Testis (tissue), 3 donors: ENCODE results near the gene ZNF25. TPM values are rescaled to one million over a fixed set of nuclear protein-coding genes. Genes with fewer than 3 reads are reported as not detected.

ENCODE experiments used
- DNase-seq: peaks from one replicate; pipeline ENCODE4 v3.0.0-alpha.2; 2019
- H3K27ac ChIP-seq, 2 donors: fragments of 200-600 bp; sonication (generic); one replicate each; pipeline ENCODE4 v1.5.1; 2019
- H3K27me3 ChIP-seq: fragments of 200-600 bp; sonication (generic); one replicate; pipeline ENCODE4 v1.5.1; 2019
- H3K36me3 ChIP-seq: fragments of 200-600 bp; sonication (generic); one replicate; pipeline ENCODE4 v1.5.1; 2017; ENCODE audit warnings: low read depth; ENCODE audit errors: missing control alignments
- H3K4me1 ChIP-seq: fragments of 200-600 bp; sonication (generic); one replicate; pipeline ENCODE4 v1.5.1; 2019
- H3K4me3 ChIP-seq, 2 donors: fragments of 200-600 bp; sonication (generic); one replicate each; pipeline ENCODE4 v1.5.1; 2017 to 2019
- H3K9me3 ChIP-seq: fragments of 200-600 bp; sonication (generic); one replicate; pipeline ENCODE4 v1.5.1; 2017
- CTCF ChIP-seq, 3 experiments: fragments of 450-650 bp in 2 of 3; fragments of 200-600 bp in 1 of 3; sonication (generic) in 1 of 3; IDR thresholded peaks; one replicate each; pipeline ENCODE4 v1.5.1; 2016 to 2019; ENCODE audit warnings: antibody characterized with exemption in 3 of 3, mild to moderate bottlenecking in 2 of 3, moderate library complexity in 1 of 3
- POLR2A ChIP-seq: fragments of 450-650 bp; IDR thresholded peaks from one replicate; pipeline ENCODE4 v1.6.1; 2017; ENCODE audit warnings: antibody characterized with exemption, mild to moderate bottlenecking, moderate library complexity
- WGBS, 2 donors: methylation state at CpG; one replicate each; pipeline ENCODE4 v1.1.5; 2018; 5-methylcytosine and 5-hydroxymethylcytosine counted together
- intact Hi-C: fragments of 100-400 bp; cut with DNase I; formaldehyde crosslinking; loops from one replicate; pipeline ENCODE4 v1.15.1; 2023; ENCODE audit warnings: low total_unique reads
- polyA plus RNA-seq: library from polyadenylated mRNA; stranded (reverse); fragments of 350-450 nt; fragmentation: Illumina TruSeq; extraction: RNeasy Lipid Tissue Mini Kit (QIAGEN cat#74804); gene quantifications from one replicate; pipeline ENCODE4 v1.2.3, GENCODE V29; 2014; ENCODE audit warnings: low read depth, low replicate concordance; ENCODE audit not compliant: insufficient read depth
- small RNA-seq, 2 donors: library from RNA; depleted of rRNA; stranded (forward); fragments of <200 nt; gene quantifications; one replicate each; pipeline ENCODE3, GENCODE V24; 2016
- total RNA-seq, 2 donors: library from RNA; depleted of rRNA; stranded (reverse); fragments of >200 nt; gene quantifications; one replicate each; pipeline ENCODE4 v1.2.3, GENCODE V29; 2016

The ZNF25 gene
- total and polyA plus RNA-seq, 3 donors from 2014 or later = 9.5 to 12.7 (median 10.5) TPM

GRCh38 chr10:37906382-37906781, 70.1 kb downstream of the ZNF25 start:
- TF ChIP-seq POLR2A (no peak), CTCF (IDR thresholded peaks at IDR 0.05) (no peak)
- H3K27ac ChIP-seq = no peak overlapping the region
- H3K9me3 ChIP-seq = no peaks in the 10 kb centered on the region
- H3K36me3 ChIP-seq = no peaks in the 10 kb centered on the region
- 48 to 50% methylated on average over 2 of the region's 2 CpGs for WGBS, 2 donors
- no peak for DNase-seq
- intact Hi-C loops = no loop called here
- no peaks in the 10 kb centered on the region for H3K4me1 ChIP-seq
- no peaks in the 10 kb centered on the region for H3K27me3 ChIP-seq
- no peak overlapping the region for H3K4me3 ChIP-seq

Small RNA genes within 50 kb of the gene (small RNA-seq; reads per million reads assigned to genes)
- gene RF00019 = 0 reads per million in 2 donors

Other genes with a start within 250 kb of the ZNF25 start
- gene ZNF248, start 119.0 kb downstream of the ZNF25 start, total RNA-seq = 10 to 100 TPM; 24.2 to 25.2 TPM
- gene ZNF248, start 119.0 kb downstream of the ZNF25 start, polyA plus RNA-seq = 13.5 TPM
- 10 to 100 TPM; 17.5 to 17.7 TPM for gene ZNF33A, start 34.0 kb upstream of the ZNF25 start, total RNA-seq
- gene ZNF33A, start 34.0 kb upstream of the ZNF25 start, polyA plus RNA-seq = 9.2 TPM
- gene ZNF37A, start 117.7 kb upstream of the ZNF25 start, total RNA-seq = 10 to 100 TPM; 13.7 to 15.3 TPM
- 3.3 TPM for gene ZNF37A, start 117.7 kb upstream of the ZNF25 start, polyA plus RNA-seq